SK-N-SH (cell line): Measurements from ENCODE around the gene CFAP58. TPM values are rescaled to one million over a fixed set of nuclear protein-coding genes. Genes with fewer than 3 reads are reported as not detected.

Experiments used
- CTCF ChIA-PET: fragments of 300-600, 350-600 bp; formaldehyde crosslinking; extraction: SDS; loops from one replicate; lab custom pipeline; 2021; lab: Yijun Ruan, JAX
- POLR2A ChIA-PET: fragments of 350-600 bp; sonication (Branson Sonifier 250); formaldehyde crosslinking; extraction: SDS; loops from one replicate; lab custom pipeline; 2020; ENCODE audit warnings: antibody characterized with exemption, inconsistent platforms; lab: Yijun Ruan, JAX
- DNase-seq: peaks from one replicate; pipeline ENCODE4 v3.0.0; 2012
- H2AFZ ChIP-seq: fragments of 200-600 bp; sonication (generic); 2 replicates; pipeline ENCODE4 v1.8.1; 2016; ENCODE audit warnings: antibody characterized with exemption, mild to moderate bottlenecking, low read depth
- H3F3A ChIP-seq: fragments of 200-600 bp; sonication (generic); replicated peaks from 2 replicates; pipeline ENCODE3; 2016; ENCODE audit warnings: antibody characterized with exemption, mild to moderate bottlenecking; ENCODE audit not compliant: insufficient read depth
- H3K27ac ChIP-seq, 2 experiments: fragments of 200-500 bp in 1 of 2; fragments of 200-600 bp in 1 of 2; sonication (Bioruptor generic) in 1 of 2; sonication (generic), shearing (Covaris generic) in 1 of 2; 2 replicates each; pipeline versions ENCODE4 v1.5.1 to v1.6.1; 2014 to 2016; ENCODE audit warnings: low read depth in 2 of 2, inconsistent platforms in 1 of 2, low read length in 1 of 2, mild to moderate bottlenecking in 1 of 2, mixed read lengths in 1 of 2
- H3K27me3 ChIP-seq: fragments of 200-600 bp; sonication (generic), shearing (Covaris generic); 2 replicates; pipeline ENCODE4 v1.6.1; 2016; ENCODE audit warnings: mixed run types; ENCODE audit not compliant: insufficient read depth
- H3K36me3 ChIP-seq, 2 experiments: fragments of 200-500 bp in 1 of 2; fragments of 200-600 bp in 1 of 2; sonication (Bioruptor generic) in 1 of 2; sonication (generic) in 1 of 2; replicated peaks in 1 of 2; 2 replicates each; pipeline versions ENCODE3 to v1.5.1; 2014 to 2016; ENCODE audit warnings: low read length in 1 of 2, mild to moderate bottlenecking in 1 of 2; ENCODE audit not compliant: insufficient read depth in 2 of 2, control insufficient read depth in 1 of 2
- H3K4me1 ChIP-seq, 2 experiments: fragments of 200-500 bp in 1 of 2; fragments of 200-600 bp in 1 of 2; sonication (Bioruptor generic) in 1 of 2; sonication (generic), shearing (Covaris generic) in 1 of 2; 2 replicates each; pipeline versions ENCODE4 v1.5.1 to v1.6.1; 2014 to 2016; ENCODE audit warnings: low read depth in 1 of 2, low read length in 1 of 2, mixed run types in 1 of 2; ENCODE audit not compliant: insufficient read depth in 2 of 2, control insufficient read depth in 1 of 2
- H3K4me2 ChIP-seq: fragments of 200-600 bp; sonication (generic), shearing (Covaris generic); 2 replicates; pipeline ENCODE4 v1.6.1; 2017; ENCODE audit warnings: mixed run types
- H3K4me3 ChIP-seq, 2 experiments: fragments of 200-500 bp in 1 of 2; fragments of 200-600 bp in 1 of 2; sonication (Bioruptor generic) in 1 of 2; sonication (generic), shearing (Covaris generic) in 1 of 2; 2 replicates each; pipeline versions ENCODE4 v1.5.1 to v1.8.1; 2014 to 2016; ENCODE audit warnings: low read depth in 2 of 2, inconsistent platforms in 1 of 2, low read length in 1 of 2, mild to moderate bottlenecking in 1 of 2, mixed read lengths in 1 of 2, moderate library complexity in 1 of 2
- H3K79me2 ChIP-seq: fragments of 200-600 bp; sonication (generic); 2 replicates; pipeline ENCODE4 v1.8.1; 2017; ENCODE audit warnings: mild to moderate bottlenecking; ENCODE audit not compliant: insufficient read depth
- H3K9ac ChIP-seq: fragments of 200-600 bp; sonication (generic); 2 replicates; pipeline ENCODE4 v1.6.1; 2017; ENCODE audit warnings: mixed run types
- H3K9me2 ChIP-seq: fragments of 200-600 bp; sonication (generic); 2 replicates; pipeline ENCODE4 v1.6.1; 2017; ENCODE audit warnings: mixed run types
- H3K9me3 ChIP-seq: fragments of 200-600 bp; sonication (generic); 2 replicates; pipeline ENCODE4 v1.6.1; 2017; ENCODE audit warnings: mixed run types, mild to moderate bottlenecking, moderate library complexity
- H4K20me1 ChIP-seq: fragments of 200-600 bp; sonication (generic); 2 replicates; pipeline ENCODE4 v1.6.1; 2017; ENCODE audit warnings: mild to moderate bottlenecking, mixed run types; ENCODE audit not compliant: insufficient read depth
- ELF1 ChIP-seq: IDR thresholded peaks from 2 replicates; pipeline ENCODE4 v1.4.0; 2012
- EP300 ChIP-seq, 2 experiments: IDR thresholded peaks; 2 replicates each; pipeline versions ENCODE4 v1.4.0 to v1.6.1; 2012; ENCODE audit warnings: borderline replicate concordance in 1 of 2, low read depth in 1 of 2, low read length in 1 of 2
- EZH2phosphoT487 ChIP-seq: fragments of 200-600 bp; sonication (generic); IDR thresholded peaks from 2 replicates; pipeline ENCODE4 v1.6.1; 2017; ENCODE audit warnings: low read depth, mixed run types, mild to moderate bottlenecking, antibody characterized with exemption, moderate library complexity, borderline replicate concordance
- FOSL2 ChIP-seq: IDR thresholded peaks from 2 replicates; pipeline ENCODE4 v1.4.0; 2012; ENCODE audit warnings: low read depth, mild to moderate bottlenecking, moderate library complexity, borderline replicate concordance
- FOXJ3 ChIP-seq: sonication (generic); formaldehyde crosslinking; IDR thresholded peaks from 2 replicates; pipeline ENCODE4 v1.5.1; 2020; ENCODE audit warnings: mild to moderate bottlenecking, missing genetic modification reagents
- FOXM1 ChIP-seq: IDR thresholded peaks from 2 replicates; pipeline ENCODE4 v1.4.0; 2012; ENCODE audit warnings: low read depth, mild to moderate bottlenecking
- GATA2 ChIP-seq: sonication (generic); formaldehyde crosslinking; IDR thresholded peaks from 2 replicates; pipeline ENCODE4 v1.5.0; 2020; ENCODE audit warnings: mild to moderate bottlenecking, missing genetic modification reagents
- MEF2A ChIP-seq: IDR thresholded peaks from 2 replicates; pipeline ENCODE4 v1.4.0; 2012; ENCODE audit warnings: low read depth, borderline replicate concordance
- NFIC ChIP-seq: IDR thresholded peaks from 2 replicates; pipeline ENCODE4 v1.4.0; 2012; ENCODE audit warnings: borderline replicate concordance
- POLR2AphosphoS5 ChIP-seq: IDR thresholded peaks from 2 replicates; pipeline ENCODE4 v1.6.1; 2012; ENCODE audit warnings: low read depth, low read length
- RAD21 ChIP-seq: IDR thresholded peaks from 2 replicates; pipeline ENCODE4 v1.6.1; 2012; ENCODE audit warnings: mild to moderate bottlenecking, low read length
- SIN3A ChIP-seq: IDR thresholded peaks from 2 replicates; pipeline ENCODE4 v1.6.1; 2012; ENCODE audit warnings: low read depth, mild to moderate bottlenecking, low read length, moderate library complexity, borderline replicate concordance
- TCF12 ChIP-seq: IDR thresholded peaks from 2 replicates; pipeline ENCODE4 v1.4.0; 2012
- YY1 ChIP-seq: IDR thresholded peaks from 2 replicates; pipeline ENCODE4 v1.4.0; 2012; ENCODE audit warnings: low read depth, mild to moderate bottlenecking
- WGBS: methylation state at CpG from one replicate; pipeline ENCODE4 v1.1.6; 2017; ENCODE audit warnings: low lambda C conversion rate; 5-methylcytosine and 5-hydroxymethylcytosine counted together
- polyA plus RNA-seq, 3 experiments: library from polyadenylated mRNA; depleted of rRNA; stranded (reverse); fragments of >200 nt; gene quantifications; 2 replicates each; pipeline ENCODE4 v1.2.3, GENCODE V29; 2012
- TF ChIP-seq, protein P1 (sequence below): IDR thresholded peaks from 2 replicates; pipeline ENCODE4 v1.4.0; 2012; ENCODE audit warnings: low read depth, borderline replicate concordance
- TF ChIP-seq, protein P2 (sequence below): fragments of 150-350 bp; IDR thresholded peaks from 2 replicates; pipeline ENCODE4 v1.6.1; 2017; ENCODE audit warnings: antibody characterized with exemption, low read length, low read depth, borderline replicate concordance
- TF ChIP-seq, protein P3 (sequence below): fragments of 150-350 bp; IDR thresholded peaks from 2 replicates; pipeline ENCODE4 v1.6.1; 2016; ENCODE audit warnings: mild to moderate bottlenecking, low read depth, low read length
- TF ChIP-seq, protein P4 (sequence below): IDR thresholded peaks from 2 replicates; pipeline ENCODE4; 2012
- TF ChIP-seq, protein P5 (sequence below): IDR thresholded peaks from 2 replicates; pipeline ENCODE4 v1.4.0; 2012; ENCODE audit warnings: low read depth, borderline replicate concordance

Gene CFAP58
- polyA plus RNA-seq, 1 of the 3 experiments (the other 2 are of a cell fraction), result 0.38 TPM

DNA sequence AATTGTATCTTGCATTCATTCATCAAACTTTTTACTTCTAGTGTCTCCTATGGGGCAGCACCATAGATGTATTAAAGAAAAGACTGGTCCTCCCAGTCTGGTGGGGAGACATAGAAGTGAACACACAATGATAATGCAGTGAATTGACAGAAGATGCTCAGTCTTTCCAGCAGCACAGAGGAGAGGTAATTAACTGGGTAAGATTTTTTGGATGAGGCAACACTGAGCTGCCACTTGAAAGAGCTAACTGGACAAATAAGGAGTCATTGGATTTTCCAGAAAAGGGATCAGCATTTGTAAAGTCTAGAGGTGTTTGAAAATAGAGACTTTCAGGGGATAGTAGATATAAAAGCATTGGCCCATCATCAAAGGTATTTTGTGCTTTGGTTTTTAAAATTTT is 8.1 kb upstream of the CFAP58 start:
- Histone ChIP-seq H3K4me2 (no peak overlapping the region), H3F3A (no peaks in the 10 kb centered on the region), H4K20me1 (no peaks in the 10 kb centered on the region), H3K9me2 (no peaks in the 10 kb centered on the region), H3K4me1 (peaks cover 0 to 3% of the 10 kb centered on the region in 2 experiments; a peak in 2 of 4 replicates), H3K9ac (no peak overlapping the region), H3K27ac (no peak overlapping the region), H3K4me3 (no peak overlapping the region), H3K27me3 (no peaks in the 10 kb centered on the region), H3K36me3 (no peaks in the 10 kb centered on the region), H3K9me3 (no peaks in the 10 kb centered on the region), H3K79me2 (no peaks in the 10 kb centered on the region), H2AFZ (no peak overlapping the region)
- CTCF ChIA-PET, result interaction anchor here (1.8 to 7.0 kb wide), 2 partner anchors 28 to 53 kb away, joined by 4 to 229 read pairs; no protein-coding TSS in a partner anchor
- no peak for TF ChIP-seq FOXJ3 (CRISPR knock-in tag)
- no peak for TF ChIP-seq RAD21
- no peak for TF ChIP-seq GATA2 (CRISPR knock-in tag)
- TF ChIP-seq, protein P1, sequence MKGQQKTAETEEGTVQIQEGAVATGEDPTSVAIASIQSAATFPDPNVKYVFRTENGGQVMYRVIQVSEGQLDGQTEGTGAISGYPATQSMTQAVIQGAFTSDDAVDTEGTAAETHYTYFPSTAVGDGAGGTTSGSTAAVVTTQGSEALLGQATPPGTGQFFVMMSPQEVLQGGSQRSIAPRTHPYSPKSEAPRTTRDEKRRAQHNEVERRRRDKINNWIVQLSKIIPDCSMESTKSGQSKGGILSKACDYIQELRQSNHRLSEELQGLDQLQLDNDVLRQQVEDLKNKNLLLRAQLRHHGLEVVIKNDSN, result no peak
- TF ChIP-seq, protein P2, sequence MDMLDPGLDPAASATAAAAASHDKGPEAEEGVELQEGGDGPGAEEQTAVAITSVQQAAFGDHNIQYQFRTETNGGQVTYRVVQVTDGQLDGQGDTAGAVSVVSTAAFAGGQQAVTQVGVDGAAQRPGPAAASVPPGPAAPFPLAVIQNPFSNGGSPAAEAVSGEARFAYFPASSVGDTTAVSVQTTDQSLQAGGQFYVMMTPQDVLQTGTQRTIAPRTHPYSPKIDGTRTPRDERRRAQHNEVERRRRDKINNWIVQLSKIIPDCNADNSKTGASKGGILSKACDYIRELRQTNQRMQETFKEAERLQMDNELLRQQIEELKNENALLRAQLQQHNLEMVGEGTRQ, result no peak
- no peak for TF ChIP-seq SIN3A
- TF ChIP-seq, protein P3, sequence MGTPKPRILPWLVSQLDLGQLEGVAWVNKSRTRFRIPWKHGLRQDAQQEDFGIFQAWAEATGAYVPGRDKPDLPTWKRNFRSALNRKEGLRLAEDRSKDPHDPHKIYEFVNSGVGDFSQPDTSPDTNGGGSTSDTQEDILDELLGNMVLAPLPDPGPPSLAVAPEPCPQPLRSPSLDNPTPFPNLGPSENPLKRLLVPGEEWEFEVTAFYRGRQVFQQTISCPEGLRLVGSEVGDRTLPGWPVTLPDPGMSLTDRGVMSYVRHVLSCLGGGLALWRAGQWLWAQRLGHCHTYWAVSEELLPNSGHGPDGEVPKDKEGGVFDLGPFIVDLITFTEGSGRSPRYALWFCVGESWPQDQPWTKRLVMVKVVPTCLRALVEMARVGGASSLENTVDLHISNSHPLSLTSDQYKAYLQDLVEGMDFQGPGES, result no peak
- TF ChIP-seq NFIC, result no peak
- TF ChIP-seq POLR2AphosphoS5, result no peak
- TF ChIP-seq FOSL2, result no peak
- no peak for TF ChIP-seq MEF2A
- TF ChIP-seq ELF1, result no peak
- POLR2A ChIA-PET, result no interaction called here
- DNase-seq, result no peak

DNA sequence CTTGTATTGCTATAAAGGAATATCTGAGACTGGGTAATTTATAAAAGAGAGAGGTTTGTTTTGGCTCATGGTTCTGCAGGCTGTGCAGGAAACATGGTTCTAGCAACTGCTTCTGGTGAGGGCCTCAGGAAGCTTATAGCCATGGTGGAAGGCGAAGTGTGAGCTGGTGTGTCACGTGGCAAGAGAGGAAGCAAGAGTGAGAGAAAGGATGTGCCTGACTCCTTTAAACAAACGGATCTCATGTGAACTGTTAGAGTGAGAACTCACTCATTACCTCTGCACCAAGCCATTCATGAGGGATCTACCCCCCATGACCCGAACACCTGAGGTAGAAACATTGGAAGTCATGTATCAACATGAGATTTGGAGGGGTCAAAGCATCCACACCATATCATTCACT is 7.7 kb upstream of the CFAP58 start:
- no peaks in the 10 kb centered on the region for H3K9me3 ChIP-seq
- no peak overlapping the region for H3K4me3 ChIP-seq
- H3K9ac ChIP-seq, result no peak overlapping the region
- no peaks in the 10 kb centered on the region for H3K79me2 ChIP-seq
- H3K27me3 ChIP-seq, result no peaks in the 10 kb centered on the region
- no peak overlapping the region for H3K27ac ChIP-seq
- H4K20me1 ChIP-seq, result no peaks in the 10 kb centered on the region
- WGBS, result 72% methylated on average over 4 of the region's 4 CpGs
- H3K9me2 ChIP-seq, result no peaks in the 10 kb centered on the region
- peaks cover 0 to 3% of the 10 kb centered on the region in 2 experiments; a peak in 2 of 4 replicates for H3K4me1 ChIP-seq
- H3K36me3 ChIP-seq, result no peaks in the 10 kb centered on the region
- no peak overlapping the region for H2AFZ ChIP-seq
- H3F3A ChIP-seq, result no peaks in the 10 kb centered on the region
- DNase-seq, result no peak
- ChIA-PET POLR2A (interaction anchor here (0.7 kb wide), 1 partner anchor 632 kb away, joined by 4 read pairs; no protein-coding TSS in a partner anchor), CTCF (interaction anchor here (0.6 to 7.0 kb wide), 5 partner anchors 28 to 72 kb away, joined by 3 to 229 read pairs (median 5); no protein-coding TSS in a partner anchor)
- no peak overlapping the region for H3K4me2 ChIP-seq
- TF ChIP-seq GATA2 (CRISPR knock-in tag) (no peak), YY1 (no peak), EP300 (IDR thresholded peaks at IDR 0.05; ENCODE audit: borderline replicate concordance in 1 of 2, low read depth in 1 of 2, low read length in 1 of 2) (no peak), FOXM1 (no peak), RAD21 (no peak), EZH2phosphoT487 (no peak), TCF12 (no peak)
- TF ChIP-seq, protein P4, sequence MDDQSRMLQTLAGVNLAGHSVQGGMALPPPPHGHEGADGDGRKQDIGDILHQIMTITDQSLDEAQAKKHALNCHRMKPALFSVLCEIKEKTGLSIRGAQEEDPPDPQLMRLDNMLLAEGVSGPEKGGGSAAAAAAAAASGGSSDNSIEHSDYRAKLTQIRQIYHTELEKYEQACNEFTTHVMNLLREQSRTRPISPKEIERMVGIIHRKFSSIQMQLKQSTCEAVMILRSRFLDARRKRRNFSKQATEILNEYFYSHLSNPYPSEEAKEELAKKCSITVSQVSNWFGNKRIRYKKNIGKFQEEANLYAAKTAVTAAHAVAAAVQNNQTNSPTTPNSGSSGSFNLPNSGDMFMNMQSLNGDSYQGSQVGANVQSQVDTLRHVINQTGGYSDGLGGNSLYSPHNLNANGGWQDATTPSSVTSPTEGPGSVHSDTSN, result no peak
- TF ChIP-seq, protein P1, result no peak
- TF ChIP-seq, protein P5, sequence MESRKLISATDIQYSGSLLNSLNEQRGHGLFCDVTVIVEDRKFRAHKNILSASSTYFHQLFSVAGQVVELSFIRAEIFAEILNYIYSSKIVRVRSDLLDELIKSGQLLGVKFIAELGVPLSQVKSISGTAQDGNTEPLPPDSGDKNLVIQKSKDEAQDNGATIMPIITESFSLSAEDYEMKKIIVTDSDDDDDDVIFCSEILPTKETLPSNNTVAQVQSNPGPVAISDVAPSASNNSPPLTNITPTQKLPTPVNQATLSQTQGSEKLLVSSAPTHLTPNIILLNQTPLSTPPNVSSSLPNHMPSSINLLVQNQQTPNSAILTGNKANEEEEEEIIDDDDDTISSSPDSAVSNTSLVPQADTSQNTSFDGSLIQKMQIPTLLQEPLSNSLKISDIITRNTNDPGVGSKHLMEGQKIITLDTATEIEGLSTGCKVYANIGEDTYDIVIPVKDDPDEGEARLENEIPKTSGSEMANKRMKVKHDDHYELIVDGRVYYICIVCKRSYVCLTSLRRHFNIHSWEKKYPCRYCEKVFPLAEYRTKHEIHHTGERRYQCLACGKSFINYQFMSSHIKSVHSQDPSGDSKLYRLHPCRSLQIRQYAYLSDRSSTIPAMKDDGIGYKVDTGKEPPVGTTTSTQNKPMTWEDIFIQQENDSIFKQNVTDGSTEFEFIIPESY, result no peak
